H9 (cell line): ENCODE data around the gene NUP210. TPM values are rescaled to one million over a fixed set of nuclear protein-coding genes. Genes with fewer than 3 reads are reported as not detected.

Experiments
- DNase-seq: peaks from one replicate; pipeline ENCODE4 v3.0.0-alpha.2; 2017
- H2AFZ ChIP-seq: one replicate; pipeline ENCODE4 v1.6.1; 2013; ENCODE audit warnings: mild to moderate bottlenecking, low read length, control low read depth, moderate library complexity
- H2AK5ac ChIP-seq: 2 replicates; pipeline ENCODE4 v1.6.1; 2013; ENCODE audit warnings: low read length, control low read depth, mixed read lengths; ENCODE audit not compliant: insufficient read length
- H2BK120ac ChIP-seq: one replicate; pipeline ENCODE4 v1.6.1; 2013; ENCODE audit warnings: low read depth, mild to moderate bottlenecking, low read length, control low read depth, inconsistent platforms; ENCODE audit not compliant: poor library complexity, severe bottlenecking
- H2BK12ac ChIP-seq: 2 replicates; pipeline ENCODE4 v1.6.1; 2013; ENCODE audit warnings: low read length, control low read depth, mixed read lengths, low read depth; ENCODE audit not compliant: insufficient read length
- H2BK15ac ChIP-seq: 2 replicates; pipeline ENCODE4 v1.6.1; 2013; ENCODE audit warnings: low read depth, low read length, control low read depth
- H2BK20ac ChIP-seq: one replicate; pipeline ENCODE4 v1.6.1; 2013; ENCODE audit warnings: low read depth, mild to moderate bottlenecking, low read length, control low read depth, inconsistent platforms; ENCODE audit not compliant: poor library complexity, severe bottlenecking
- H2BK5ac ChIP-seq: 2 replicates; pipeline ENCODE4 v1.6.1; 2013; ENCODE audit warnings: low read length, control low read depth, mixed read lengths; ENCODE audit not compliant: insufficient read length
- H3K14ac ChIP-seq: 2 replicates; pipeline ENCODE4 v1.6.1; 2013; ENCODE audit warnings: low read length, control low read depth; ENCODE audit not compliant: insufficient read depth
- H3K18ac ChIP-seq: 2 replicates; pipeline ENCODE4 v1.6.1; 2013; ENCODE audit warnings: low read depth, mild to moderate bottlenecking, mixed read lengths, low read length, control low read depth; ENCODE audit not compliant: insufficient read length
- H3K23ac ChIP-seq: 2 replicates; pipeline ENCODE4 v1.6.1; 2013; ENCODE audit warnings: low read length, control low read depth, mixed read lengths, low read depth; ENCODE audit not compliant: insufficient read length
- H3K23me2 ChIP-seq: 2 replicates; pipeline ENCODE4 v1.6.1; 2013; ENCODE audit warnings: low read depth, mild to moderate bottlenecking, mixed read lengths, low read length, control low read depth; ENCODE audit not compliant: insufficient read length, poor library complexity, severe bottlenecking
- H3K27ac ChIP-seq: 2 replicates; pipeline ENCODE4 v1.5.1; 2013; ENCODE audit warnings: low read length, control low read depth, mixed read lengths, low read depth; ENCODE audit not compliant: insufficient read length
- H3K27me3 ChIP-seq: 2 replicates; pipeline ENCODE4 v1.6.1; 2013; ENCODE audit warnings: low read length, control low read depth, inconsistent platforms; ENCODE audit not compliant: insufficient read depth
- H3K4ac ChIP-seq: 2 replicates; pipeline ENCODE4 v1.6.1; 2013; ENCODE audit warnings: low read depth, mild to moderate bottlenecking, control low read depth, inconsistent platforms, low read length, moderate library complexity
- H3K4me1 ChIP-seq: 2 replicates; pipeline ENCODE4 v1.6.1; 2013; ENCODE audit warnings: low read length, control low read depth, inconsistent platforms; ENCODE audit not compliant: insufficient read depth
- H3K4me2 ChIP-seq: 2 replicates; pipeline ENCODE4 v1.6.1; 2013; ENCODE audit warnings: low read length, control low read depth, mixed read lengths; ENCODE audit not compliant: insufficient read length, insufficient read depth
- H3K56ac ChIP-seq: 2 replicates; pipeline ENCODE4 v1.6.1; 2013; ENCODE audit warnings: low read depth, mild to moderate bottlenecking, mixed read lengths, low read length, control low read depth; ENCODE audit not compliant: insufficient read length
- H3K79me1 ChIP-seq: 2 replicates; pipeline ENCODE4 v1.6.1; 2013; ENCODE audit warnings: low read depth, mild to moderate bottlenecking, moderate library complexity, low read length, control low read depth, inconsistent platforms; ENCODE audit not compliant: insufficient read depth, poor library complexity, severe bottlenecking
- H3K79me2 ChIP-seq: 2 replicates; pipeline ENCODE4 v1.6.1; 2013; ENCODE audit warnings: low read length, control low read depth, inconsistent platforms; ENCODE audit not compliant: insufficient read depth
- H3K9ac ChIP-seq: 2 replicates; pipeline ENCODE4 v1.6.1; 2013; ENCODE audit warnings: low read length, control low read depth, mixed read lengths; ENCODE audit not compliant: insufficient read length; ENCODE audit errors: extremely low read depth
- H3K9me3 ChIP-seq: one replicate; pipeline ENCODE4 v1.6.1; 2013; ENCODE audit warnings: low read depth, low read length, inconsistent platforms; ENCODE audit not compliant: control insufficient read depth
- H3T11ph ChIP-seq: one replicate; pipeline ENCODE4 v1.6.1; 2013; ENCODE audit warnings: mild to moderate bottlenecking, low read length, control low read depth, inconsistent platforms
- H4K20me1 ChIP-seq: one replicate; pipeline ENCODE4 v1.6.1; 2013; ENCODE audit not compliant: control insufficient read depth, insufficient read length, insufficient read depth
- H4K5ac ChIP-seq: 2 replicates; pipeline ENCODE4 v1.6.1; 2013; ENCODE audit warnings: low read depth, mild to moderate bottlenecking, mixed read lengths, low read length, control low read depth; ENCODE audit not compliant: insufficient read length
- H4K8ac ChIP-seq: replicated peaks from 2 replicates; pipeline ENCODE4 v1.6.1; 2013; ENCODE audit warnings: low read length, control low read depth, mixed read lengths, low read depth; ENCODE audit not compliant: insufficient read length
- H4K91ac ChIP-seq: 2 replicates; pipeline ENCODE4 v1.6.1; 2013; ENCODE audit warnings: low read depth, mild to moderate bottlenecking, moderate library complexity, mixed read lengths, low read length, control low read depth; ENCODE audit not compliant: insufficient read length
- H3K27ac Mint-ChIP-seq, 3 experiments: 2 replicates in 2 of 3; 3 replicates in 1 of 3; pipeline ENCODE4 v1.8.0; 2020 to 2021; ENCODE audit warnings: mixed read lengths in 3 of 3, mild to moderate bottlenecking in 1 of 3, moderate library complexity in 1 of 3
- H3K27me3 Mint-ChIP-seq: 2 replicates; pipeline ENCODE4 v1.8.0; 2021; ENCODE audit warnings: low read depth, mild to moderate bottlenecking, moderate library complexity, mixed read lengths
- H3K36me3 Mint-ChIP-seq, 3 experiments: 2 replicates in 2 of 3; 3 replicates in 1 of 3; pipeline ENCODE4 v1.8.0; 2020 to 2021; ENCODE audit warnings: low read depth in 3 of 3, mixed read lengths in 3 of 3; ENCODE audit not compliant: insufficient read depth in 1 of 3
- H3K4me1 Mint-ChIP-seq, 2 experiments: 2 replicates each; pipeline ENCODE4 v1.8.0; 2020; ENCODE audit warnings: mixed read lengths in 2 of 2
- H3K4me3 Mint-ChIP-seq, 2 experiments: 2 replicates in 1 of 2; 3 replicates in 1 of 2; pipeline ENCODE4 v1.8.0; 2020 to 2021; ENCODE audit warnings: mild to moderate bottlenecking in 2 of 2, mixed read lengths in 2 of 2, moderate library complexity in 1 of 2
- H3K9me3 Mint-ChIP-seq, 2 experiments: 2 replicates in 1 of 2; 3 replicates in 1 of 2; pipeline ENCODE4 v1.8.0; 2020; ENCODE audit warnings: mild to moderate bottlenecking in 2 of 2, mixed read lengths in 2 of 2, moderate library complexity in 1 of 2
- CTCF ChIP-seq: fragments of 200-600 bp; sonication (generic); conservative IDR thresholded peaks from 3 replicates; pipeline ENCODE4 v1.8.0; 2021; ENCODE audit warnings: antibody characterized with exemption, mild to moderate bottlenecking
- WGBS: extraction: QIAGEN DNeasy Blood & Tissue Kit; methylation state at CpG from one replicate; pipeline ENCODE4 v1.1.7; 2013; ENCODE audit warnings: missing lambda C conversion rate, low lambda C conversion rate, mixed read lengths; ENCODE audit not compliant: insufficient read length; ENCODE audit errors: extremely low coverage; 5-methylcytosine and 5-hydroxymethylcytosine counted together
- total RNA-seq: library from RNA; stranded (reverse); gene quantifications from 2 replicates; pipeline ENCODE4 v1.2.1, GENCODE V29; 2021

NUP210 gene
- total RNA-seq, 1 experiment from 2014 or later = 48.8 TPM

- Histone ChIP-seq H3K4me1 (peaks cover 7% of the 10 kb centered on the region), H2AFZ (no peak overlapping the region), H2BK15ac (no peak overlapping the region), H2AK5ac (no peak overlapping the region), H3K27me3 (no peaks in the 10 kb centered on the region), H4K91ac (no peak overlapping the region), H3K4me2 (no peak overlapping the region), H4K5ac (no peak overlapping the region), H3K18ac (no peak overlapping the region), H3K23me2 (no peaks in the 10 kb centered on the region), H3K79me1 (no peaks in the 10 kb centered on the region), H3K14ac (no peak overlapping the region), H4K20me1 (no peaks in the 10 kb centered on the region), H2BK120ac (no peak overlapping the region), H3K4ac (no peak overlapping the region), H2BK5ac (no peak overlapping the region), H3K9me3 (no peaks in the 10 kb centered on the region), H3K23ac (no peak overlapping the region), H4K8ac (no peak overlapping the region), H3K56ac (no peak overlapping the region), H3K79me2 (no peaks in the 10 kb centered on the region), H3K27ac (no peak overlapping the region), H2BK12ac (no peak overlapping the region), H3T11ph (no peak overlapping the region), H2BK20ac (no peak overlapping the region), H3K9ac (no peak overlapping the region)
- no peak for TF ChIP-seq CTCF
- Mint-ChIP-seq H3K27ac (peak overlapping the region in 2 of 3 experiments; percentile 54 to 96; a peak in 3 of 7 replicates), H3K4me3 (peak overlapping the region in 1 of 2 experiments; percentile 18; a peak in 2 of 5 replicates), H3K4me1 (peaks cover 31 to 43% of the 10 kb centered on the region in 2 experiments), H3K36me3 (no peaks in the 10 kb centered on the region), H3K27me3 (peaks cover 6% of the 10 kb centered on the region), H3K9me3 (no peaks in the 10 kb centered on the region; a peak in 1 of 5 replicates)
- DNase-seq = no peak
- no CpG with 5 or more reads among the region's 5 CpGs for WGBS
Measured at GRCh38 chr3:13300546-13301285, 119.4 kb downstream of the NUP210 start.
